ENCODE measurements around the gene CARD14. TPM values are rescaled to one million over a fixed set of nuclear protein-coding genes. Genes with fewer than 3 reads are reported as not detected.

CARD14 gene
- polyA plus RNA-seq, 1 experiment: not detected

DNA sequence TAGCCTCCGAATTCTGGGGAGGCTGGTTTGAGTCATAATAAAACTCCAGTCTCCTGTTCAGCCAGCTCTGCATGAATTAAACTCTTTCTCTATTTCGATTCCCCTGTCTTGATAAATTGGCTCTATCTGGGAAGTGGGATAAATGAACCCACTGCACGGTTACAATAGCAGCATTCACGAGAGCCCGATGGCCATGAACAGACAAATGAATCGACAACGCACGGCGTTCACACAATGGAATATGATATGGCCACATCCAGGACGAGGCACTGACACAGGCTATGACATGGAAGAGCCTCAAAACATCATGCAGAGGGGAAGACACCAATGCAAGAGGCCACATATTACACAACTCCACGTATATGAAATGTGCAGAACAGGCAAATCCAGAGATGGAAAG, 5.6 kb upstream of the CARD14 start:
- no peak overlapping the region for H3K27ac ChIP-seq (ENCODE audit: low read depth, low read length)
- CTCF ChIA-PET: no interaction called here
- POLR2A ChIA-PET: interaction anchor here (0.7 kb wide), 1 partner anchor 206 kb away, joined by 5 read pairs; no protein-coding TSS in a partner anchor
- peaks cover 17% of the 10 kb centered on the region for H3K27me3 ChIP-seq (ENCODE audit: control insufficient read depth, insufficient read depth, low read length)
- no peak overlapping the region for H3K4me3 ChIP-seq (ENCODE audit: low read depth, low read length)
- TF ChIP-seq, protein P1, sequence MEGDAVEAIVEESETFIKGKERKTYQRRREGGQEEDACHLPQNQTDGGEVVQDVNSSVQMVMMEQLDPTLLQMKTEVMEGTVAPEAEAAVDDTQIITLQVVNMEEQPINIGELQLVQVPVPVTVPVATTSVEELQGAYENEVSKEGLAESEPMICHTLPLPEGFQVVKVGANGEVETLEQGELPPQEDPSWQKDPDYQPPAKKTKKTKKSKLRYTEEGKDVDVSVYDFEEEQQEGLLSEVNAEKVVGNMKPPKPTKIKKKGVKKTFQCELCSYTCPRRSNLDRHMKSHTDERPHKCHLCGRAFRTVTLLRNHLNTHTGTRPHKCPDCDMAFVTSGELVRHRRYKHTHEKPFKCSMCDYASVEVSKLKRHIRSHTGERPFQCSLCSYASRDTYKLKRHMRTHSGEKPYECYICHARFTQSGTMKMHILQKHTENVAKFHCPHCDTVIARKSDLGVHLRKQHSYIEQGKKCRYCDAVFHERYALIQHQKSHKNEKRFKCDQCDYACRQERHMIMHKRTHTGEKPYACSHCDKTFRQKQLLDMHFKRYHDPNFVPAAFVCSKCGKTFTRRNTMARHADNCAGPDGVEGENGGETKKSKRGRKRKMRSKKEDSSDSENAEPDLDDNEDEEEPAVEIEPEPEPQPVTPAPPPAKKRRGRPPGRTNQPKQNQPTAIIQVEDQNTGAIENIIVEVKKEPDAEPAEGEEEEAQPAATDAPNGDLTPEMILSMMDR (IDR thresholded peaks at IDR 0.05; ENCODE audit: low read depth, low read length): no peak
- no peak for DNase-seq (ENCODE audit: low read depth, low spot score)
- no peaks in the 10 kb centered on the region for H3K9me3 ChIP-seq (ENCODE audit: control insufficient read depth, insufficient read depth, low read length)

- H3K27me3 ChIP-seq (ENCODE audit: control insufficient read depth, insufficient read depth, low read length): peaks cover 10% of the 10 kb centered on the region
- DNase-seq (ENCODE audit: low read depth, low spot score): no peak
- H3K9me3 ChIP-seq (ENCODE audit: control insufficient read depth, insufficient read depth, low read length): no peaks in the 10 kb centered on the region
- ChIA-PET POLR2A (interaction anchor here (0.7 kb wide), 1 partner anchor 21 kb away, joined by 3 read pairs; no protein-coding TSS in a partner anchor), CTCF (no interaction called here)
- no peak overlapping the region for H3K27ac ChIP-seq (ENCODE audit: low read depth, low read length)
- H3K4me3 ChIP-seq (ENCODE audit: low read depth, low read length): no peak overlapping the region
- TF ChIP-seq, protein P1 (IDR thresholded peaks at IDR 0.05; ENCODE audit: low read depth, low read length): no peak
Observed at GRCh38 chr17:80166446-80166845, 3.4 kb upstream of the CARD14 start.

DNA sequence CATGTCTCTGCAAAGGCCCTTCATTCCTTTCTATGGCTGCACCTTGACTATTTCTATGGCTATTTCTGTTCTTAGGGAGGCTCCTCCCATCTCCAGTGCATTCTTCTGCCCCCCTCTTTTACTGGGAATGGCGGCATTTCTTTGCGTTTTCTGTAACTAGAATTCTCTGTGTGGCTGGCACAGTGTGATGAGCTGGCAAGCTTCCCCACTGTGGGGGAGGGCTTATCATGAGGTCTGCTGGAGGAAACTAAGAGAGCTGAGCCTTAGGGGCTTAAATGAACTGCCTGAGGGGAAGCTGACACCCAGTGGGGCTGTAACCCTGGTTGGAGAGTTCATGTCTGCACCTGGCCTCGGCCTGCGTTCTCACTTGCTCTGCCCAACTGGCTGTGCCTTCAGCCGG, 1.5 kb upstream of the CARD14 start:
- H3K27me3 ChIP-seq (ENCODE audit: control insufficient read depth, insufficient read depth, low read length): peaks cover 16% of the 10 kb centered on the region
- ChIA-PET CTCF (no interaction called here), POLR2A (no interaction called here)
- no peaks in the 10 kb centered on the region; the same call in 1 of the 2 replicates for H3K9me3 ChIP-seq (ENCODE audit: control insufficient read depth, insufficient read depth, low read length)
- no peak for DNase-seq (ENCODE audit: low read depth, low spot score)
- H3K4me3 ChIP-seq (ENCODE audit: low read depth, low read length): no peak overlapping the region
- TF ChIP-seq, protein P1 (IDR thresholded peaks at IDR 0.05; ENCODE audit: low read depth, low read length): no peak
- H3K27ac ChIP-seq (ENCODE audit: low read depth, low read length): no peak overlapping the region

DNA sequence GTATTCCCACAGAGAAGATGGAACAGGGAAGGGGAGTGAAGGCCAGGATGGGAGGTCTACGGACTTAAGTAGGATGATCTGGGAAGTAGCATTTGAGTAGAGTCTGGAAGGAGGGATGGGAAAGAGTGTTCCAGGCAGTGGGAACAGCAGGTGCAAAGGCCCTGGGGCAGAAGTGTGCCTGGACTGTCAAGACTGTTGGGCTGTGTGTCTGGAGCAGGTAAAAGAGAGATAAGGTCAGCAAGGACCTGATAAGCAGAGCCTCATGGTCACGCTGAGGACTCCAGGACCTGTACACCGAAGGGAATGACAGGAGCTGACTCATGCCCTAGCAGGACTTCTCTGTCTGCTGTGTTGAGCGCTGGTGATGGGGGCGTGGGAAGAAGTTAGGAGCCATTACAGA, 723 bp upstream of the CARD14 start:
- Histone ChIP-seq H3K9me3 (ENCODE audit: control insufficient read depth, insufficient read depth, low read length) (no peaks in the 10 kb centered on the region; the same call in 1 of the 2 replicates), H3K27ac (ENCODE audit: low read depth, low read length) (no peak overlapping the region), H3K4me3 (ENCODE audit: low read depth, low read length) (no peak overlapping the region), H3K27me3 (ENCODE audit: control insufficient read depth, insufficient read depth, low read length) (peaks cover 16% of the 10 kb centered on the region)
- no peak for DNase-seq (ENCODE audit: low read depth, low spot score)
- CTCF ChIA-PET: no interaction called here
- TF ChIP-seq, protein P1 (IDR thresholded peaks at IDR 0.05; ENCODE audit: low read depth, low read length): no peak
- POLR2A ChIA-PET: no interaction called here

DNA sequence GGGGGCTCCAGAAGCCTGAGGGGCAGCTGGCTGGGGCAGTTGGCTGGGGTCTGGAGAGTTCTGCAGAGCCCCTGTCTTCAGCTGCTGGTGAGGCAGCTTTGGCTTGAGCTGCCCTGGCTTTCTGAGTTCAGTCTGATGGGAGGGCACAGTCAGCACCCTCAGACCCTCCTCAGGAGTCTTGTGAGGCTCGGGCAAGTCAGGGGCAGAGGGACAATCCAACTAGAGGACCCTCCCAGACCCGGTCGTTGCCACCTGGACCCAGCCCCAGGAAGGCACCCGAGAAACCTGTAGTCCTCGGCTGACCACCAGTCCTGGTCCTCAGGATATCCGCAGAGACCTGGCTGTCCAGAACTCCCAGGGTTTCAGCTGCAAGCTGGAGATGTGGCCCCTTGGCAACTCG, 1.9 kb downstream of the CARD14 start:
- ChIA-PET CTCF (no interaction called here), POLR2A (no interaction called here)
- Histone ChIP-seq H3K27me3 (ENCODE audit: control insufficient read depth, insufficient read depth, low read length) (peaks cover 13% of the 10 kb centered on the region), H3K27ac (ENCODE audit: low read depth, low read length) (no peak overlapping the region), H3K9me3 (ENCODE audit: control insufficient read depth, insufficient read depth, low read length) (no peaks in the 10 kb centered on the region; the same call in 1 of the 2 replicates), H3K4me3 (ENCODE audit: low read depth, low read length) (no peak overlapping the region)
- TF ChIP-seq, protein P1 (IDR thresholded peaks at IDR 0.05; ENCODE audit: low read depth, low read length): no peak
- no peak for DNase-seq (ENCODE audit: low read depth, low spot score)

Measured in AG04450 (cell line).